Ureter (tissue), 1 donor: ENCODE results near the gene ANKIB1. TPM values are rescaled to one million over a fixed set of nuclear protein-coding genes. Genes with fewer than 3 reads are reported as not detected.

Experiments used
- DNase-seq: peaks from one replicate; pipeline ENCODE4 v3.0.0-alpha.2; 2020; ENCODE audit warnings: low spot score
- total RNA-seq: library from RNA; stranded (reverse); gene quantifications from one replicate; pipeline ENCODE4 v1.2.4, GENCODE V29; 2023
- donor health status: DM: yes; HTN: yes; CAD: no.

The ANKIB1 gene
- total RNA-seq, 1 donor from 2014 or later: 78.0 TPM

- DNase-seq: peak; percentile 94
Observed at GRCh38 chr7:92447345-92448204, 201.8 kb downstream of the ANKIB1 start, which contains the start of gene GATAD1. Gene GATAD1, plus strand, starts transcription at chr7:92447482. Its CDS starts 248 bp downstream, at chr7:92447730.

- peak; percentile 57 for DNase-seq
Observed at GRCh38 chr7:92448205-92448747, 202.5 kb downstream of the ANKIB1 start.

Other genes with a start within 250 kb of the ANKIB1 start
- gene CYP51A1, start 111.5 kb upstream of the ANKIB1 start, total RNA-seq: 96.3 TPM
- gene LRRD1, start 66.8 kb upstream of the ANKIB1 start, total RNA-seq: not detected
- gene KRIT1, start 60 bp upstream of the ANKIB1 start, total RNA-seq: 49.4 TPM
- 54.0 TPM for gene GATAD1, start 201.5 kb downstream of the ANKIB1 start, total RNA-seq
- gene ERVW-1, start 232.0 kb downstream of the ANKIB1 start, total RNA-seq: not detected